Right atrium auricular region (tissue), 2 donors: ENCODE data around the gene UIMC1. TPM values are rescaled to one million over a fixed set of nuclear protein-coding genes. Genes with fewer than 3 reads are reported as not detected.

ENCODE experiments used
- DNase-seq: peaks from one replicate; pipeline ENCODE4 v3.0.0-alpha.2; 2019; ENCODE audit warnings: low spot score
- H3K27ac ChIP-seq, 2 donors: fragments of 200-600 bp; sonication (generic); 1 replicate in 1 of 2; 2 replicates in 1 of 2; pipeline ENCODE4 v1.5.1; 2016 to 2019
- H3K27me3 ChIP-seq, 2 donors: fragments of 200-600 bp; sonication (generic); one replicate each; pipeline versions ENCODE4 v1.5.1 to v1.6.0; 2017 to 2019
- H3K36me3 ChIP-seq: fragments of 200-600 bp; sonication (generic); one replicate; pipeline ENCODE4 v1.5.1; 2016
- H3K4me1 ChIP-seq, 2 donors: fragments of 200-600 bp; sonication (generic); one replicate each; pipeline versions ENCODE4 v1.5.1 to v1.6.0; 2017 to 2019
- H3K4me3 ChIP-seq, 2 donors: fragments of 200-600 bp; sonication (generic); 1 replicate in 1 of 2; 2 replicates in 1 of 2; pipeline ENCODE4 v1.5.1; 2017 to 2019; ENCODE audit warnings: mild to moderate bottlenecking in 1 of 2, moderate library complexity in 1 of 2
- H3K9me3 ChIP-seq, 2 donors: fragments of 200-600 bp; sonication (generic); one replicate each; pipeline ENCODE4 v1.5.1; 2019
- total RNA-seq, 2 donors: library from RNA; depleted of rRNA; stranded (reverse); fragments of >200 nt; gene quantifications; one replicate each; pipeline ENCODE4 v1.1.0, GENCODE V29; 2016
- TF ChIP-seq, protein P1 (sequence below), 2 donors: fragments of 200-600 bp; sonication (generic); IDR thresholded peaks; one replicate each; pipeline ENCODE4 v1.5.1; 2019; ENCODE audit warnings: antibody characterized with exemption in 2 of 2

UIMC1 gene
- total RNA-seq, 2 donors from 2014 or later: 18.9 to 27.4 TPM

DNA sequence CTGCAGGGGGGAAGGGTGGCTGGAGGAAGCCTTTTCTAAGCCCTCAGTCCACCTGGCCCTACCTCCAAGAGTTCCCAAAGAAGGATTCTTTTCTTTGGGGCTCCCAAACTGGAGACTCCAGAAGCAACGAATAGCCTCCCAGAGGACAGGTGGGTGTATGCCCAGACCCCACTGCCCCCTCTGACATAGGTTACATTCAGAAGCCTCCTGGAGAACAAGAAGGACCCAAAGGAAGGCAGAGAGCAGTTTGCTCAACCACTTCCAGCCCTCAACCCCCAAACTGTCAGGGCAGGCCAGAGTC is 117.8 kb downstream of the UIMC1 start:
- no peak for DNase-seq
- Histone ChIP-seq H3K27ac (no peak overlapping the region), H3K4me3 (no peak overlapping the region), H3K27me3 (no peaks in the 10 kb centered on the region), H3K9me3 (no peaks in the 10 kb centered on the region), H3K4me1 (no peaks in the 10 kb centered on the region), H3K36me3 (no peaks in the 10 kb centered on the region)
- TF ChIP-seq, protein P1, sequence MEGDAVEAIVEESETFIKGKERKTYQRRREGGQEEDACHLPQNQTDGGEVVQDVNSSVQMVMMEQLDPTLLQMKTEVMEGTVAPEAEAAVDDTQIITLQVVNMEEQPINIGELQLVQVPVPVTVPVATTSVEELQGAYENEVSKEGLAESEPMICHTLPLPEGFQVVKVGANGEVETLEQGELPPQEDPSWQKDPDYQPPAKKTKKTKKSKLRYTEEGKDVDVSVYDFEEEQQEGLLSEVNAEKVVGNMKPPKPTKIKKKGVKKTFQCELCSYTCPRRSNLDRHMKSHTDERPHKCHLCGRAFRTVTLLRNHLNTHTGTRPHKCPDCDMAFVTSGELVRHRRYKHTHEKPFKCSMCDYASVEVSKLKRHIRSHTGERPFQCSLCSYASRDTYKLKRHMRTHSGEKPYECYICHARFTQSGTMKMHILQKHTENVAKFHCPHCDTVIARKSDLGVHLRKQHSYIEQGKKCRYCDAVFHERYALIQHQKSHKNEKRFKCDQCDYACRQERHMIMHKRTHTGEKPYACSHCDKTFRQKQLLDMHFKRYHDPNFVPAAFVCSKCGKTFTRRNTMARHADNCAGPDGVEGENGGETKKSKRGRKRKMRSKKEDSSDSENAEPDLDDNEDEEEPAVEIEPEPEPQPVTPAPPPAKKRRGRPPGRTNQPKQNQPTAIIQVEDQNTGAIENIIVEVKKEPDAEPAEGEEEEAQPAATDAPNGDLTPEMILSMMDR (IDR thresholded peaks at IDR 0.05): no peak

DNA sequence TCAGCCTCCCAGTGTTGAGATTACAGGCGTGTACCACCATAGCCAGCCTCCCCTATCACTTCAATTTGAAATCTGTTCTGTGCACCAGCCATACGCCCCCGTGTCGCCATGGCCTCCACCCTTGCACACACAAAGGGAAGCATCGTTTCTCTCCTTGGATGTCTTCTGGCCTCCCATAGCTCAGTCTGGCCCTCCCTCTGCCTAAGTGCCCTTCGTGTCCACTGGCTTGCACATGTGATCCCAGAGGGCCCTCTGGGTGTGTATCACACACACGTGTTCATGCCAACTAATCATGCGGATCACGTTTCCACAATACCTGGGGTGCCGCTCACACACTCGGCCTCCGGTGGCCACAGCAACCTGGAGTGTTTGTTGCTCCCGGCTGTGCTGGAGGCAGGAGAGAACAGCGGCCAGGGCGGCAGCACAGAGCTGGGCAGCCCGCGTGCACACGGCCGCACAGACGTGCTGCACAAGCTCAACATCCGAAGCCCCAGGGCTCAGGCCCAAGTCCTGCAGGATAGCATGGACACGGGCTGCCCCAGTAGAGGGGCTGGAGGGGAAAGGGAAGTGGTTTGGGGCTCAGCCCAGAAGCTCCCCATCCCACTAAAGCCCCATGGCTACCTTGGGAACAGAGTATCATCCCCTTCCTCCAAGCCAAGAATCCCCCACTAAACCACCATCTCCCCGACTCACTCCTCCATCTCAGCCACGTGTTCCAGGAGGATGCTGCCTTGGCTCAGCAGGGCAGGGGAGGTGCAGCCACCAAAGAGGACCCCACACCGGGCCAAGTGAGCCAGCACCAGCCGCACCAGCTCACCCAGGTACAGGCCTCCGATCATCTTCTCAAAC is 118.3 kb downstream of the UIMC1 start:
- no peak for DNase-seq

DNA sequence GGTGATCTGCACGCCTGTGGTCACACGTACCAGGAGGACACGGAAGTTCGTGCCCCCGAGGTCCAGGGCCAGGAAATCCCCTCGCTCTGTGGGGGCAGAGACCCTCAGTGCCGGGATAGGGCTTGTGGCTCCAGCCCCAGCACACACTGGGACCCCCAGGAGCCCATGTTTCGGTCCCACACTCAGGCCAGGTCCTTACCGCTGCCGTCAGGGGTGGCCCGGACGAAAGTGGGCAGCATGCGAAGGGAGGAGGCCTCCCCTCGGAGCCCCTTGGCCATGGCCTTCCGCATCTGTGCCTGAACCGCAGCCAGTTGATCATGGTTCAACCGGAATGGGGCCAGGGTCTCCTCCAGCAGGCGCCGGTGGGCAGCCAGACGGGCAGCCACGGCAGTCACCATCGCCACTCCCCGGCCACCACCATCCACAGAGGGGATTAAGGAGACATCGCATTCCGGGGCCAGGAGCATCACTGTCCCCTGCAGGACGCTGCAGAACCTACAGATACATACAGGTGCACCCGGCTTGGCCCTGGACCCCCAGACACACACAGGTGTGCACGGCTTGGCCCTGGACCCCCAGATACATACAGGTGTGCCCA is 119.2 kb downstream of the UIMC1 start:
- Histone ChIP-seq H3K9me3 (no peaks in the 10 kb centered on the region), H3K4me3 (no peak overlapping the region), H3K36me3 (no peaks in the 10 kb centered on the region), H3K4me1 (no peaks in the 10 kb centered on the region), H3K27ac (no peak overlapping the region), H3K27me3 (no peaks in the 10 kb centered on the region)
- DNase-seq: no peak
- TF ChIP-seq, protein P1 (IDR thresholded peaks at IDR 0.05): no peak

More for the DNA sequence above, 118.3 kb downstream of the UIMC1 start:
- Histone ChIP-seq H3K4me1 (no peaks in the 10 kb centered on the region), H3K9me3 (no peaks in the 10 kb centered on the region), H3K27me3 (no peaks in the 10 kb centered on the region), H3K36me3 (no peaks in the 10 kb centered on the region), H3K27ac (no peak overlapping the region), H3K4me3 (no peak overlapping the region)
- TF ChIP-seq, protein P1 (IDR thresholded peaks at IDR 0.05): no peak

DNA sequence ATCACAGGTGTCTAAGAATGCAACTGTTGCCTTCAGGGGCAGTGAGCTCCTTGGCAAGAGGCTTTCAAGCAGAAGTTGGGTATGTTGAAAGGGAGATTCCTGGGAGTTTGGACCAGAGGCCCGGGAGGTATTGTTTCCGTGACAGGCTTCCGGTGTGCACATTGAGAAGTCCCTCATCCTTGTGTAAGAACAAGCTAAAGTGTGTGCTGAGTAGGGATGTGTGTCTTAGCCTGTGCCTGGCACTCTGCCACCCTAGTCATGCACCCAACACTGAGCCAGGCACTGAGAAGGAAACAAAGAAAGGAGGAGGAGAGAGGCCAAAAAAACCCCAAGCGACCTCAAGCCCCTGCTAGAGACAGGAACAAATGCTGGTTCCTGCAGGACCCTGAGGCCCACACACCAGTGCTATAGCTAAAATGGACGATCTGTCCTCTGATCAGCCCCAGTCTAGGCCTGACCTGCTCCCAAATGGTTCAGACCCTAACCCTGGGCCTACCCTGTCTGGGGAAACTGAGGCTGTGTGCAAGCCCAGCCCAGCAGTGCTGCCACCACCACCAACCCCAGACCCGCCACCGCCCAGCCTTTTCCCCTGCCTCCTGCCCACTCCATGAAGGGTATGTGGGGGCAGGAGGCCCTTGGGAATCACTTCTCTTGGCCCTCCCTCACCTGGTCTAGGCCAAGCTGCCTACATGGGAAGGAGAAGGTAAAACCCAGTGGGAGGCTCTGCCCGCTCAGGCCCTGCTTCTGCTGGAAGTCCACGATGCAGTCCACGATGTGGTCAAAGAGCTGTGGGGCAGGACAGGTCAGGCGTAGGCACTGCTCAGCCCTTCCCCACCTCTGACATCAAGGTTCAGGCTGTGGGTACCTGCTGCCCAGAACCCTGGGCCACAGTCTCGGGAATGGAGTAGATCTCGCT is 120.0 kb downstream of the UIMC1 start:
- Histone ChIP-seq H3K9me3 (no peaks in the 10 kb centered on the region), H3K4me3 (no peak overlapping the region), H3K27me3 (no peaks in the 10 kb centered on the region), H3K36me3 (no peaks in the 10 kb centered on the region), H3K4me1 (no peaks in the 10 kb centered on the region), H3K27ac (no peak overlapping the region)
- DNase-seq: no peak
- TF ChIP-seq, protein P1 (IDR thresholded peaks at IDR 0.05): no peak

DNA sequence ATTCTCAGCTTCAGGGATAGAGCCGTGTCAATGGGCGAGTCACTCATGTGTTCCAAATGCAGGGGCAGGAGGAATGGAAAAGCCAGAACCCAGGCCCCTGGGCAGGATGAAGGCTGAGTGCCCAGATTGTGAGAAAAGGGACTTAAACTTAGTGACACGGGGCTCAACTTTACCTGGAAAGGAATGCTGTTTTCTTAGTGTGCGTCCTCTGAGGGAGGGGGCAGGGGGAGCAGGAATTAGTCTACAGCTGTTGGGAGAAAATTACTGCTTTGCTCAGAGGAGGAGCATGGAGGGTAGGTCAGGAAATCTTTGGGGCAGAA is 122.0 kb downstream of the UIMC1 start:
- DNase-seq: no peak
- no peak overlapping the region for H3K4me3 ChIP-seq
- H3K9me3 ChIP-seq: no peaks in the 10 kb centered on the region
- H3K4me1 ChIP-seq: no peaks in the 10 kb centered on the region
- H3K27ac ChIP-seq: no peak overlapping the region
- TF ChIP-seq, protein P1 (IDR thresholded peaks at IDR 0.05): no peak
- H3K36me3 ChIP-seq: no peaks in the 10 kb centered on the region
- no peaks in the 10 kb centered on the region for H3K27me3 ChIP-seq
